HL-60/S4 treated with phorbol 12-myristate 13-acetate at 8.2 ng/mL for 4 days and 3 days (cell line): ENCODE results near the gene ZFPL1.
"Not testable (repeated sequence)": the region's sequence is repeated elsewhere in the genome, so short reads cannot be mapped to it uniquely, and the experiment has no call there.

Source experiments
- in situ Hi-C: fragments of 300-500 bp; cut with MboI; formaldehyde crosslinking; loops from 2 replicates; pipeline ENCODE4 v1.15.0; 2022; ENCODE audit warnings: low sequenced_read_pairs

ZFPL1 gene

GRCh38 chr11:65113361-65113756 is 29.3 kb downstream of the ZFPL1 start:
- in situ Hi-C loops, result no loop called here

DNA sequence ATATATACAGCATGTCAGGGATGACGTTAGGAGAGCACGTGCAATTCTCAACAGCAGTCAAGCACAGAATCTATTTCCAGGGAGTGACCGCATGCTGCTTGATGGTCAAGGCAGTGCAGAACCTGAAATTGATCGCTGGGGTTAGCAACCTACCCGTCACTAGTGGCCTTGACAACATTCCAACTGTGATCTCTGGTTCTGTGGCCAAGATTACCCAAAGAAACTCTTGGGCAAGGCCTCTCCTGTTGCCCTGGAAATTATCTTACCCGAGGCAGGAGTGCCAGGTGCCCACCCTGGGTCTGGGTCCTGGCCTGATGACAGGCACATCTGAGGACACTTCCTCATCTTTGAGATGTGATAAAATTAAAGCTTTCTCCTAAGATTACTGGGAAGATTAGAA is 29.8 kb downstream of the ZFPL1 start:
- in situ Hi-C loops, result no loop called here

GRCh38 chr11:65114538-65115171 is 30.6 kb downstream of the ZFPL1 start:
- in situ Hi-C loops, result no loop called here

DNA sequence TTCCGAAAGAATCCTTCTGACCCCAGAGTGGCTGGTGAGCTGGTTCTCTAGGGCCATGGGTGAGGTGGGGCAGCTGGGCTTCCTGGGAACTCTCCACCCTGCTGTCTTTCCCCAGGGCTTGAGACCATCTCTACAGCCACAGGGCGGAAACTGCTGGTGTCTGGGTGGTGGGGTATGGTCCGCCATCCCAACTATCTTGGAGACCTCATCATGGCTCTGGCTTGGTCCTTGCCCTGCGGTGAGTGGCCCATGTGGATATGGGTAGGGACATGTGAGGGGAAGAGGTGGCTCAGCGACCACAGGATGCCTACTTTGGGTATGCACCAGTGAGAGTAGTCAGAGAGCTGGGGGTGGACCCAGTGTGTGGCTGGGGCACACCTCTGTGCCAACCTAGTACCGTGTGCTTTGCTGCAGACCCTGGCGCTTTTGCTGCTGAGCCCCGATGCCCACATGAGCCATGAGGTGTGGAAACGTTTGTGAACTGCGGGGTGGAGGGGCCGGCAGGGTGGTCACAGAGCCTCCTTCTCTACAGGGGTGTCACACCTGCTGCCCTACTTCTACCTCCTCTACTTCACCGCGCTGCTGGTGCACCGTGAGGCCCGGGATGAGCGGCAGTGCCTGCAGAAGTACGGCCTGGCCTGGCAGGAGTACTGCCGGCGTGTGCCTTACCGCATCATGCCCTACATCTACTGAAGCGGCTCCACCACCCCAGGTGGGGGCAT is 31.5 kb downstream of the ZFPL1 start:
- in situ Hi-C loops, result no loop called here

DNA sequence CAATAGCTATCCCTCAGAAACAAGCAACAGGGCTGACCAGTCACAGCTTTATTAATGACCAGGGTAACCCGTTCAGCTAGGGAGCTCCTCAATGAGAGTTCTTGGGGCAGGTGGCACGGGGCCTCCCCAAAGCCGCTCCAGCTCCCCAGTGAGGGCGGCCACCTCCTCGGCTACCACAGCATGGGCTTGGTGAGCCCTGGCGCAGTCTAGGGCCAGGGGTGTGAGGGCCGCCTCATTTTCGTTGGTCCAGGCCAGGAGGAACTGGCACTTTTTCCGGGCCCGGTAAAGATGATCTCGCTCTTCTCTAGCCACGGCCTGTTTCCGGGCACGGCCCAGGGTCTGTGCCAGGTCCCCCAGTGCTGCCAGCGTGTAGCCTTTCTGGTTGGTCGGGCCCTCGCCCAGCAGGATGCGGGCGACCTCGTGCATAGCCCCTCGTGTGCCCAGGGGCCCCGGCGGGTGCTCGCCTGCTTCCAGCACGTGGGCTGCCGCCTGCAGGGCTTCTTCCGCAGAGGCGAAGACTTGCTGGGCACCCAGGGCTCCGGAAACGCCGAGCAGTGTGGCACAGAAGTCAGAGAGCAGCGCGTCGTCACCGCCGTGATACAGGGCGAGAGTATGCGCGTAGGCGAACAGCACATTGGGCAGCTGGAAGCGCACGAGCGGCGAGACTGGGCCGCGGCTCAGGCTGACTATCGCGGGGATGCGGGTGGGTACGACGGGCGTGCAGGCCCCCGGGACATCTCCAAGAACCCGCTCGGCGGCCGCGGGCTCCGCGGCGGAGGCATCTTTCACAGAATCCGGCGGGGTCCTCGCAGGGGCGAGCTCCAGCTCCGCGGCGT is 32.6 kb downstream of the ZFPL1 start:
- in situ Hi-C loops, result no loop called here

DNA sequence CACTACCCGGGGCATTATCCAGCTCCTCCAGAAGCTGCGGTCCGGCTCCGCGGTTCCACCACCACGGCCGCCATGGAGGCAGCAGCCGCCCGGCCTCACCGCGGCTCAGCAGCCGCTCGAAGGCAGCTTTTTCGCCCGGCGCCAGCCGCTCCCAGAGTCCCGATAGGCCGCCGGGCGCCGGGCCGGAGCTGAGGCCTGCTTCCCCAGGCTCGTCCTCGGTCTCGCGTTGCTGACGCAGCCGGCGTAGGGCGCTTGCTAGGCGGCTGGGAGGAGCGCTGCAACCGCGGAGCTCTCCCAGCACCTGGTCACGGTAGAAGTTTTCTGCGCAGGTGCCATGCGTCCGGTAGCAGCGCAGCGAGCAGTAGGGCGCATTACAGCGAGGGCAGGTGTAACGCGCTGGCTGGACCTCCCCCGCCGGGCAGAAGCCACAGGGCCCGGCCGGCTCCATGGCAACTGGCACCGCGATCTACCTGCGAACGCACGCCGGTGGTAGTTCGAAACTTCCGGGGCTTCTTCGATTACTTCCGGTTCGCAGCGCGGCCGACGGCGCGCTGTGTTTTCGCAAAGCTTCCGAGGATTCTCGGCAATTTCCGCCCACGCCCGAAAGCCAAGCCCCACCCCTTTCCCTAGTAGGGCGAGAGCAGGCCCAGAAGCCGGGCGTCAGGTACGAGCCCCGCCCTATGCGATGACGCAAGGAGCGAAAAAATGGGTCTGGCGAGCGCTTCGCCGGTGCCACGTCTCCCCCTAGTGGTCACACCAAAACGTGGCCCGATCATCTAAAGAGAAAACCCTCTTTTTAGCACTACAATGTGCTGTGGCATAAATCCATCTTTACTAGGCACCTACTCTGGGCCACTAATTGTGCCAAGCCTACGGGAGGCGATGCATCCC is 33.4 kb downstream of the ZFPL1 start, which contains the start of gene ZNHIT2:
Gene ZNHIT2 (minus strand): TSS at position 496 of the 891 bp plus-strand sequence. CDS start 48 bp downstream, at position 448.
- in situ Hi-C loops, result no loop called here

- in situ Hi-C loops, result no loop called here
Observed at GRCh38 chr11:65118097-65118837, 34.2 kb downstream of the ZFPL1 start.

DNA sequence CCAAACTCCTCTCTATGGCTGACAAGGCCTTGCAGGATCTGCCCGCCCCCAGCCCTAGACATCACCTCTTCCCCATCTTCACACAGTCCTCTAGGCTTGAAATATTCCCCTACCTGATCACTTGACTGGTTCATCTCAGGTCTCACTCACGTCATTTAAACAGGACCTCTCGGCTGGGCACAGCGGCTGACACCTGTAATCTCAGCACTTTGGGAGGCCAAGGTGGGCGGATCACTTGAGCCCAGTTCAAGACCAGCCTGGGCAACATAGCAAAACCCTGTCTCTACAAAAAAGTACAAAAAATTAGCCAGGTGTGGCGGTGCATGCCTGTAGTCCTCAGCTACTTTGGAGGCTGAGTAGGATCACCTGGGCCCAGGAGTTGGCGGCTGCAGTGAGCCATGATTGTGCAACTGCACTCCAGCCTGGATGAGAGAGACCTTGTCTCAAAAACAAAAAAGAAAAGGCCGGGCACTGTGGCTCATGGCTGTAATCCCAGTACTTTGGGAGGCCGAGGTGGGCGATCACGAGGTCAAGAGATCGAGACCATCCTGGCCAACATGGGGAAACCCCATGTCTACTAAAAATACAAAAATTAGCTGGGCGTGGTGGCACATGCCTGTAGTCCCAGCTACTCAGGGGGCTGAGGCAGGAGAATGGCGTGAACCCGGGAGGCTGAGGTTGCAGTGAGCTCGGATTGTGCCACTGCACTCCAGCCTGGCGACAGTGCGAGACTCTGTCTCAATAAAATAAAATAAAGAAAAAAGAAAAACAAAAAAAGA is 35.1 kb downstream of the ZFPL1 start:
- in situ Hi-C loops, result not testable (repeated sequence)

DNA sequence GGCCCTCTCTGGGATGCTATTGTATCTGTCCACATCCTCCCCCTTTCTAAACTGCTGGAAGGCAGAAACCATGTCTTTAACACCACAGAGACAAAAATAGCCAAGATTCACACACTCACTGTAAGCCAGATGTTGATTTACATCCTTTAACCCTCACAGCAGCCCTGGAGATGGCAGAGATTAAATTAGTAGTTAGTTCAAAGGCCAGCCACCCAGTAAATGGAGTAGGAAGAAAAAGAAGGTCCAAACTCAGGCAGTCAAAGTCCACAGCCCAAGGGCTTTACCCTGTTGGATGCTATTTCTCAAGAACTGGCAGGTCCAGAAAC is 35.6 kb downstream of the ZFPL1 start:
- in situ Hi-C loops, result no loop called here

DNA sequence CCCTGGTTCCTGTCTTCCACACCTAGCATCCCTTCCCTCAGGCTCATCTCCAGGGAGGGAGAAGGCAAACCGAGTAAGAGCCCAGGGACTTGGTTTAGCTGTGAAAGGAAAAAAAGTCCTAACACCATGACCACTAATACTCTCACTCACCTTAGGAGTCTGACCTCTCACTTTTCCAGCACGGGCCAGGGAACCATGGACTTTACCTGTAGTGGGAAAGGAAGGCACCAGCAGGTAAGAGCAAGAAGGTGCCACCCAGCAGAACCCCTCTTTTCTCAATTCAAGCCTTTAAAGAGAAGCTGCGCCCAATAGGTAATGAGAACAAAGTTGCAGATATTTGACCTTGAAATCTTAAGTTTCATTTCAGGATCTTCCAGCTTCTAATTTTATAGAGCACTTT is 36.8 kb downstream of the ZFPL1 start:
- in situ Hi-C loops, result no loop called here

GRCh38 chr11:65121447-65121864 is 37.4 kb downstream of the ZFPL1 start:
- in situ Hi-C loops, result no loop called here

- in situ Hi-C loops, result no loop called here
Observed at GRCh38 chr11:65121865-65122696, 38.1 kb downstream of the ZFPL1 start, which contains the start of the genes FAU and MRPL49. Gene FAU, minus strand, starts transcription at chr11:65122134. Its CDS starts 321 bp downstream, at chr11:65121813. Gene MRPL49, plus strand, starts transcription at chr11:65122321. Its CDS starts 26 bp downstream, at chr11:65122347.

DNA sequence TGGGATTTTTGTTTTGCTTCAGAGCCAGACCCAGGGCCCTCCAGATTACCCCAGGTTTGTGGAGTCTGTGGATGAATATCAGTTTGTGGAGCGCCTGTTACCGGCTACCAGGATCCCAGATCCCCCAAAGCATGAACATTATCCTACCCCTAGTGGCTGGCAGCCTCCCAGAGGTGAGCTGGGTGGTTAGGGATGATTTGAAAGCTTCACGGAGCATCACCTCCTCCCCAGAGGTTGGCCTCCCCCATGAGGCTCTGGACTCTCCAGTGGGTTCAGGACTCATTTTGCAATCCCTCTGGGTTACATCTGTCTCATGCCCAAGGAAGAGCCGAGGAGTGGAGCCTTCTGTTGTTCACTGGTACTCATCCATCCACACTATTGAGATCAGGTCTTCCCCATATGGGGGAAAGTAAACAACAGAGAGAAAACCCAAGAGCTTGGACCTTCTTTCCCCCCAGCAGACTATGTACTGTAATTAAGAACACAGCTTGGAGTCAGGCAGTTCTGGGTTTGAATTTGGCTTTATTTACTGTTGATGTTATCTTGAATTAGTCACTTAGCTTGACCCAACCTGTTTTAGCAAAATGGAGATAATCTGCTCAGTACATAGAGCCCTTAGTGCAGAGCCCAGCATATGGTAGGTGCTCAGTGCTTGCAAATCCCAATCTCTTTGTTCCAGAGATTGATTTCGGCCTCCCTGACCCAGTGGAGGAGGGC is 40.6 kb downstream of the ZFPL1 start:
- in situ Hi-C loops, result no loop called here

DNA sequence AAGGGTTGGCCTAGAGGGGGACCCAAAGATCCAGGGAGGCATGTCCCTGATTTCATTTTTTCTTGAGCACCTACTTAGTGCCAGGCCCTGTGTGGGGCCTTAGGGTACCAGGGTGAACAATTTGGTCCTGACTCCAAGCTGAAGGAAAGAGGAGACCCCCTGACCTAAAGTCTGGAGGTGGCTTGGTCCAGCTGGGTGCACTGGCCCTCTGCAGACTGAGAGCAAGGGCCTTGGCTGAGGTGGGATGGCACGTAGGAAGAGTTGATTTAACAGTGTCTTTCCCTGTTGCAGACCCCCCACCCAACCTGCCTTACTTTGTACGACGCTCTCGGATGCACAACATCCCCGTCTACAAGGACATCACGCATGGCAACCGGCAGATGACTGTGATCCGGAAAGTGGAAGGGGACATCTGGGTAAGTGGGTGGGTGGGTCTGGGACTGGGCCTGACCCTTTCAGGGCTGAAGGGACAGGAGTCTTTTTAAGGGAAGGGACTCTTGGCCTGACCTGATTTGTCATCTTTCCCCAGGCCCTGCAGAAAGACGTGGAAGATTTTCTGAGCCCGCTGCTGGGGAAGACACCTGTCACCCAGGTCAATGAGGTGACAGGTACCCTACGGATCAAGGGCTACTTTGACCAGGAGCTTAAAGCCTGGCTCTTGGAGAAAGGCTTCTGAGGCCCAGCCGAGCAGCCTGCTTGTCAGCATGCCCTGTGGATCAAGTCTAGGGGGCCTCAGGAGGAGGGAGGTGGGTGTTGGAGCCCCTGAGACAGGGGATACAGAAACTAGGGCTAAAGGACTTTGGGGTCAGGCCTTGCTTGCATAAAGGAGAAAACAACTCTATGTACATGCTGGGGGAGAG is 41.4 kb downstream of the ZFPL1 start:
- in situ Hi-C loops, result no loop called here

GRCh38 chr11:65126624-65127274 is 42.7 kb downstream of the ZFPL1 start:
- in situ Hi-C loops, result no loop called here
